Esophagus (tissue), 2 donors: ENCODE measurements around the gene PP2D1. TPM values are rescaled to one million over a fixed set of nuclear protein-coding genes. Genes with fewer than 3 reads are reported as not detected.
"Not testable (repeated sequence)": the region's sequence is repeated elsewhere in the genome, so short reads cannot be mapped to it uniquely, and the experiment has no call there.

Experiments
- H3K27ac ChIP-seq, 2 donors: one replicate each; pipeline ENCODE4 v1.5.1; 2013; ENCODE audit warnings: low read depth in 2 of 2, mild to moderate bottlenecking in 2 of 2, inconsistent platforms in 1 of 2, low read length in 1 of 2, moderate library complexity in 1 of 2
- H3K27me3 ChIP-seq, 2 donors: one replicate each; pipeline ENCODE4 v1.6.1; 2013; ENCODE audit warnings: low read length in 2 of 2, control low read depth in 1 of 2, mild to moderate bottlenecking in 1 of 2; ENCODE audit not compliant: insufficient read depth in 2 of 2, control insufficient read depth in 1 of 2
- H3K36me3 ChIP-seq, 2 donors: one replicate each; pipeline ENCODE4 v1.6.1; 2013; ENCODE audit warnings: low read length in 1 of 2; ENCODE audit not compliant: control insufficient read depth in 2 of 2, insufficient read depth in 2 of 2
- H3K4me1 ChIP-seq, 2 donors: one replicate each; pipeline ENCODE4 v1.6.1; 2013; ENCODE audit warnings: low read length in 1 of 2; ENCODE audit not compliant: control insufficient read depth in 2 of 2, insufficient read depth in 2 of 2
- H3K4me3 ChIP-seq, 2 donors: one replicate each; pipeline ENCODE4 v1.5.1; 2013; ENCODE audit warnings: low read length in 2 of 2, mild to moderate bottlenecking in 2 of 2, low read depth in 1 of 2, moderate library complexity in 1 of 2
- H3K9me3 ChIP-seq, 2 donors: one replicate each; pipeline ENCODE4 v1.6.1; 2013; ENCODE audit warnings: mild to moderate bottlenecking in 2 of 2, low read depth in 1 of 2, low read length in 1 of 2, moderate library complexity in 1 of 2; ENCODE audit not compliant: control insufficient read depth in 2 of 2, insufficient read depth in 1 of 2
- WGBS, 2 donors: extraction: QIAGEN DNeasy Blood & Tissue Kit; methylation state at CpG; one replicate each; pipeline ENCODE4 v1.1.7; 2013; 5-methylcytosine and 5-hydroxymethylcytosine counted together
- polyA plus RNA-seq, 2 donors: library from polyadenylated mRNA; stranded (reverse); fragments of 200-250 nt; gene quantifications; one replicate each; pipeline ENCODE4 v1.2.3, GENCODE V29; 2013
- donor health status: healthy with polysubstance abuse.
- donor health status: Bipolar disorder and iron deficiency.

PP2D1 gene
- polyA plus RNA-seq, 2 donors, result not detected

- no peaks in the 10 kb centered on the region for H3K27me3 ChIP-seq
- no peaks in the 10 kb centered on the region for H3K36me3 ChIP-seq
- no peaks in the 10 kb centered on the region for H3K9me3 ChIP-seq
- 33 to 35% methylated on average over 2 of the region's 2 CpGs for WGBS, 2 donors
- H3K4me1 ChIP-seq, result no peaks in the 10 kb centered on the region
- peak overlapping the region; percentile 7 to 40 for H3K27ac ChIP-seq
- no peak overlapping the region for H3K4me3 ChIP-seq
Measured at GRCh38 chr3:20023623-20024405, 11.8 kb upstream of the PP2D1 start.

GRCh38 chr3:20022954-20023622, 11.0 kb upstream of the PP2D1 start:
- no peak overlapping the region for H3K4me3 ChIP-seq
- 54 to 58% methylated on average over 2 of the region's 2 CpGs for WGBS, 2 donors
- H3K4me1 ChIP-seq, result no peaks in the 10 kb centered on the region
- peak overlapping the region in 1 of 2 donors; percentile 7 for H3K27ac ChIP-seq
- H3K27me3 ChIP-seq, result no peaks in the 10 kb centered on the region
- H3K36me3 ChIP-seq, result no peaks in the 10 kb centered on the region
- no peaks in the 10 kb centered on the region for H3K9me3 ChIP-seq

- not testable (repeated sequence) for H3K9me3 ChIP-seq, H3K4me1 ChIP-seq, H3K4me3 ChIP-seq, H3K27me3 ChIP-seq, H3K27ac ChIP-seq, H3K36me3 ChIP-seq
- 93 to 94% methylated on average over 3 of the region's 3 CpGs for WGBS, 2 donors
Measured at GRCh38 chr3:20016076-20016475, 4.0 kb upstream of the PP2D1 start.

GRCh38 chr3:20015525-20015924, 3.5 kb upstream of the PP2D1 start:
- Histone ChIP-seq H3K27ac (no peak overlapping the region), H3K9me3 (no peaks in the 10 kb centered on the region), H3K4me1 (peaks cover 0 to 3% of the 10 kb centered on the region in 2 donors), H3K4me3 (no peak overlapping the region), H3K36me3 (no peaks in the 10 kb centered on the region), H3K27me3 (no peaks in the 10 kb centered on the region)
- WGBS, 2 donors, result 100% methylated on average over 1 of the region's 1 CpG

- Histone ChIP-seq H3K4me1 (peaks cover 0 to 3% of the 10 kb centered on the region in 2 donors), H3K36me3 (no peaks in the 10 kb centered on the region), H3K4me3 (no peak overlapping the region), H3K27ac (no peak overlapping the region), H3K27me3 (no peaks in the 10 kb centered on the region), H3K9me3 (no peaks in the 10 kb centered on the region)
- WGBS, 2 donors, result 74 to 95% methylated on average over 1 of the region's 1 CpG
Measured at GRCh38 chr3:20013396-20013795, 1.3 kb upstream of the PP2D1 start.

GRCh38 chr3:20008646-20009045, 3.4 kb downstream of the PP2D1 start:
- H3K36me3 ChIP-seq, result no peaks in the 10 kb centered on the region
- no peaks in the 10 kb centered on the region for H3K27me3 ChIP-seq
- H3K4me1 ChIP-seq, result peaks cover 0 to 3% of the 10 kb centered on the region in 2 donors
- H3K27ac ChIP-seq, result no peak overlapping the region
- H3K9me3 ChIP-seq, result no peaks in the 10 kb centered on the region
- H3K4me3 ChIP-seq, result no peak overlapping the region
- WGBS, 2 donors, result 78 to 85% methylated on average over 2 of the region's 2 CpGs

GRCh38 chr3:20007960-20008359, 4.1 kb downstream of the PP2D1 start:
- Histone ChIP-seq H3K4me1 (no peaks in the 10 kb centered on the region), H3K4me3 (no peak overlapping the region), H3K27ac (no peak overlapping the region), H3K9me3 (no peaks in the 10 kb centered on the region), H3K36me3 (no peaks in the 10 kb centered on the region), H3K27me3 (no peaks in the 10 kb centered on the region)
- WGBS, 2 donors, result 97% methylated on average over 20 of the region's 20 CpGs

GRCh38 chr3:20001932-20002331, 10.1 kb downstream of the PP2D1 start:
- no peaks in the 10 kb centered on the region for H3K27me3 ChIP-seq
- 51 to 68% methylated on average over 3 of the region's 3 CpGs for WGBS, 2 donors
- H3K36me3 ChIP-seq, result no peaks in the 10 kb centered on the region
- H3K4me1 ChIP-seq, result no peaks in the 10 kb centered on the region
- H3K9me3 ChIP-seq, result no peaks in the 10 kb centered on the region
- no peak overlapping the region for H3K4me3 ChIP-seq
- no peak overlapping the region for H3K27ac ChIP-seq

- 76 to 93% methylated on average over 4 of the region's 4 CpGs for WGBS, 2 donors
- no peak overlapping the region for H3K4me3 ChIP-seq
- H3K36me3 ChIP-seq, result no peaks in the 10 kb centered on the region
- no peak overlapping the region for H3K27ac ChIP-seq
- no peaks in the 10 kb centered on the region for H3K27me3 ChIP-seq
- H3K4me1 ChIP-seq, result no peaks in the 10 kb centered on the region
- H3K9me3 ChIP-seq, result no peaks in the 10 kb centered on the region
Measured at GRCh38 chr3:19997502-19997901, 14.6 kb downstream of the PP2D1 start.

- H3K27ac ChIP-seq, result no peak overlapping the region
- H3K27me3 ChIP-seq, result no peaks in the 10 kb centered on the region
- WGBS, 2 donors, result 74 to 82% methylated on average over 2 of the region's 2 CpGs
- H3K9me3 ChIP-seq, result no peaks in the 10 kb centered on the region
- H3K4me1 ChIP-seq, result no peaks in the 10 kb centered on the region
- no peaks in the 10 kb centered on the region for H3K36me3 ChIP-seq
- H3K4me3 ChIP-seq, result no peak overlapping the region
Measured at GRCh38 chr3:19994796-19995195, 17.3 kb downstream of the PP2D1 start.
